ENCODE measurements around the gene CDK13. TPM values are rescaled to one million over a fixed set of nuclear protein-coding genes. Genes with fewer than 3 reads are reported as not detected.

CDK13 gene
- total RNA-seq, 1 experiment from 2014 or later, result 39.2 TPM

- TF ChIP-seq AFF4 (CRISPR knock-in tag; IDR thresholded peaks at IDR 0.05; ENCODE audit: borderline replicate concordance), result no peak
- TF ChIP-seq SP1 (CRISPR knock-in tag; conservative IDR thresholded peaks at IDR 0.05), result no peak
- TF ChIP-seq AR (CRISPR knock-in tag; IDR thresholded peaks at IDR 0.05), result no peak
- TF ChIP-seq ZNF423 (CRISPR knock-in tag; IDR thresholded peaks at IDR 0.05), result no peak
- TF ChIP-seq E2F1 (CRISPR knock-in tag; IDR thresholded peaks at IDR 0.05), result no peak
- no peak for TF ChIP-seq NR3C1 (CRISPR knock-in tag; conservative IDR thresholded peaks at IDR 0.05; ENCODE audit: low read depth)
- no peak for TF ChIP-seq KAT7 (CRISPR knock-in tag; IDR thresholded peaks at IDR 0.05; ENCODE audit: borderline replicate concordance)
- no peak for TF ChIP-seq RELA (CRISPR knock-in tag; IDR thresholded peaks at IDR 0.05; ENCODE audit: borderline replicate concordance)
- TF ChIP-seq ZNF532 (CRISPR knock-in tag; IDR thresholded peaks at IDR 0.05; ENCODE audit: borderline replicate concordance), result no peak
- no peak for TF ChIP-seq ZBTB21 (CRISPR knock-in tag; IDR thresholded peaks at IDR 0.05; ENCODE audit: borderline replicate concordance)
- TF ChIP-seq NR1H2 (CRISPR knock-in tag; IDR thresholded peaks at IDR 0.05), result no peak
- no peak for TF ChIP-seq TEAD1 (CRISPR knock-in tag; IDR thresholded peaks at IDR 0.05)
These were observed 59.2 kb downstream of the CDK13 start (continued) for GRCh38 chr7:40009301-40009700.

- Mint-ChIP-seq H3K4me3 (no peak overlapping the region), H3K9me3 (no peaks in the 10 kb centered on the region), H3K36me3 (peaks cover 17% of the 10 kb centered on the region), H3K27me3 (ENCODE audit: low read depth) (no peaks in the 10 kb centered on the region), H3K27ac (no peak overlapping the region), H3K4me1 (no peaks in the 10 kb centered on the region)
- CTCF ChIA-PET, result interaction anchor here (0.7 kb wide), 1 partner anchor 59 kb away, joined by 5 read pairs; no protein-coding TSS in a partner anchor
- TF ChIP-seq USF1 (CRISPR knock-in tag; IDR thresholded peaks at IDR 0.05) (no peak), KAT7 (CRISPR knock-in tag; IDR thresholded peaks at IDR 0.05; ENCODE audit: borderline replicate concordance) (no peak), TEAD4 (CRISPR knock-in tag; IDR thresholded peaks at IDR 0.05) (no peak)
- ATAC-seq, result no peak
- POLR2A ChIA-PET, result interaction anchor here (0.6 to 0.7 kb wide), 2 partner anchors 55 to 608 kb away, joined by 3 to 8 read pairs; no protein-coding TSS in a partner anchor
- DNase-seq (ENCODE audit: low spot score), result no peak
These were observed 64.3 kb downstream of the CDK13 start for GRCh38 chr7:40014376-40014775.

All from WTC11 (cell line).